Measurements from ENCODE around the gene CFAP299.
"Not testable (repeated sequence)": the region's sequence is repeated elsewhere in the genome, so short reads cannot be mapped to it uniquely, and the experiment has no call there.

The CFAP299 gene

GRCh38 chr4:80787306-80787705 is 451.8 kb downstream of the CFAP299 start:
- no peak overlapping the region for H2AFZ ChIP-seq (ENCODE audit: low read depth, low read length, severe bottlenecking)
- no peaks in the 10 kb centered on the region for H3K27me3 ChIP-seq (ENCODE audit: low read length)
- H3K27ac ChIP-seq (ENCODE audit: low read depth, low read length): no peak overlapping the region
- H3F3A ChIP-seq (ENCODE audit: insufficient read depth): no peaks in the 10 kb centered on the region
- no peaks in the 10 kb centered on the region for H3K9me3 ChIP-seq (ENCODE audit: insufficient read depth, low read length)
- no peak overlapping the region for H3K4me2 ChIP-seq (ENCODE audit: low read depth, low read length, poor library complexity, severe bottlenecking)
- no peaks in the 10 kb centered on the region for H3K79me2 ChIP-seq (ENCODE audit: insufficient read depth, low read length)
- H3K9me2 ChIP-seq (replicated peaks; ENCODE audit: insufficient read depth, low read length): no peaks in the 10 kb centered on the region
- H3K4me3 ChIP-seq (ENCODE audit: insufficient read depth, low read length, poor library complexity, severe bottlenecking): no peak overlapping the region
- no peaks in the 10 kb centered on the region for H4K20me1 ChIP-seq (ENCODE audit: low read depth, low read length)
- H3K36me3 ChIP-seq (ENCODE audit: low read length): no peaks in the 10 kb centered on the region
- no peak overlapping the region for H3K9ac ChIP-seq (ENCODE audit: low read length)
- TF ChIP-seq EZH2phosphoT487 (conservative IDR thresholded peaks at IDR 0.05; ENCODE audit: low read length) (no peak), CTCF (IDR thresholded peaks at IDR 0.05; ENCODE audit: insufficient read depth, low read length, poor library complexity, severe bottlenecking) (no peak)

GRCh38 chr4:80788798-80789197 is 453.3 kb downstream of the CFAP299 start:
- no peak overlapping the region for H3K27ac ChIP-seq (ENCODE audit: low read depth, low read length)
- no peaks in the 10 kb centered on the region for H3K27me3 ChIP-seq (ENCODE audit: low read length)
- H3F3A ChIP-seq (ENCODE audit: insufficient read depth): no peaks in the 10 kb centered on the region
- no peak overlapping the region for H3K4me3 ChIP-seq (ENCODE audit: insufficient read depth, low read length, poor library complexity, severe bottlenecking)
- H3K9ac ChIP-seq (ENCODE audit: low read length): no peak overlapping the region
- no peaks in the 10 kb centered on the region for H3K9me2 ChIP-seq (replicated peaks; ENCODE audit: insufficient read depth, low read length)
- no peaks in the 10 kb centered on the region for H3K9me3 ChIP-seq (ENCODE audit: insufficient read depth, low read length)
- TF ChIP-seq EZH2phosphoT487 (conservative IDR thresholded peaks at IDR 0.05; ENCODE audit: low read length) (no peak), CTCF (IDR thresholded peaks at IDR 0.05; ENCODE audit: insufficient read depth, low read length, poor library complexity, severe bottlenecking) (no peak)
- no peak overlapping the region for H2AFZ ChIP-seq (ENCODE audit: low read depth, low read length, severe bottlenecking)
- no peaks in the 10 kb centered on the region for H3K79me2 ChIP-seq (ENCODE audit: insufficient read depth, low read length)
- H4K20me1 ChIP-seq (ENCODE audit: low read depth, low read length): no peaks in the 10 kb centered on the region
- H3K4me2 ChIP-seq (ENCODE audit: low read depth, low read length, poor library complexity, severe bottlenecking): no peak overlapping the region
- H3K36me3 ChIP-seq (ENCODE audit: low read length): no peaks in the 10 kb centered on the region

GRCh38 chr4:80790152-80790551 is 454.6 kb downstream of the CFAP299 start:
- Histone ChIP-seq H3K9me3 (ENCODE audit: insufficient read depth, low read length) (no peaks in the 10 kb centered on the region), H4K20me1 (ENCODE audit: low read depth, low read length) (no peaks in the 10 kb centered on the region), H2AFZ (ENCODE audit: low read depth, low read length, severe bottlenecking) (no peak overlapping the region), H3K4me2 (ENCODE audit: low read depth, low read length, poor library complexity, severe bottlenecking) (no peak overlapping the region), H3F3A (ENCODE audit: insufficient read depth) (no peaks in the 10 kb centered on the region), H3K9ac (ENCODE audit: low read length) (no peak overlapping the region), H3K79me2 (ENCODE audit: insufficient read depth, low read length) (no peaks in the 10 kb centered on the region), H3K27ac (ENCODE audit: low read depth, low read length) (no peak overlapping the region), H3K27me3 (ENCODE audit: low read length) (no peaks in the 10 kb centered on the region), H3K4me3 (ENCODE audit: insufficient read depth, low read length, poor library complexity, severe bottlenecking) (no peak overlapping the region), H3K9me2 (replicated peaks; ENCODE audit: insufficient read depth, low read length) (no peaks in the 10 kb centered on the region), H3K36me3 (ENCODE audit: low read length) (no peaks in the 10 kb centered on the region)
- TF ChIP-seq EZH2phosphoT487 (conservative IDR thresholded peaks at IDR 0.05; ENCODE audit: low read length) (no peak), CTCF (IDR thresholded peaks at IDR 0.05; ENCODE audit: insufficient read depth, low read length, poor library complexity, severe bottlenecking) (no peak)

- not testable (repeated sequence) for H2AFZ ChIP-seq (ENCODE audit: low read depth, low read length, severe bottlenecking); H3K4me2 ChIP-seq (ENCODE audit: low read depth, low read length, poor library complexity, severe bottlenecking); H3F3A ChIP-seq (ENCODE audit: insufficient read depth); H3K27ac ChIP-seq (ENCODE audit: low read depth, low read length); H3K9me3 ChIP-seq (ENCODE audit: insufficient read depth, low read length); H3K9me2 ChIP-seq (replicated peaks; ENCODE audit: insufficient read depth, low read length); H3K36me3 ChIP-seq (ENCODE audit: low read length); H3K9ac ChIP-seq (ENCODE audit: low read length); H3K27me3 ChIP-seq (ENCODE audit: low read length); H4K20me1 ChIP-seq (ENCODE audit: low read depth, low read length); H3K79me2 ChIP-seq (ENCODE audit: insufficient read depth, low read length); H3K4me3 ChIP-seq (ENCODE audit: insufficient read depth, low read length, poor library complexity, severe bottlenecking)
These were observed 458.1 kb downstream of the CFAP299 start for GRCh38 chr4:80793660-80794059.
